SK-N-MC (cell line): ENCODE data around the gene KDM4E.

Experiments used
- EZH2 ChIP-seq: fragments of 200-600 bp; sonication (generic); IDR thresholded peaks from one replicate; pipeline ENCODE4 v1.6.1; 2017; ENCODE audit warnings: antibody characterized with exemption
- FOXP2 ChIP-seq: optimal IDR thresholded peaks from 2 replicates; pipeline ENCODE3; 2011; ENCODE audit warnings: mild to moderate bottlenecking, moderate library complexity; ENCODE audit not compliant: insufficient read depth; ENCODE audit errors: extremely low read length, control extremely low read depth
- POLR2AphosphoS5 ChIP-seq: IDR thresholded peaks from 2 replicates; pipeline ENCODE4 v1.6.1; 2012; ENCODE audit warnings: mild to moderate bottlenecking, low read depth, low read length, borderline replicate concordance

- no peak for TF ChIP-seq POLR2AphosphoS5
- TF ChIP-seq EZH2 = no peak
- no peak for TF ChIP-seq FOXP2
Measured at GRCh38 chr11:95072948-95073347, 47.9 kb downstream of the KDM4E start.
